ENCODE measurements around the gene LAMA3.

DNA sequence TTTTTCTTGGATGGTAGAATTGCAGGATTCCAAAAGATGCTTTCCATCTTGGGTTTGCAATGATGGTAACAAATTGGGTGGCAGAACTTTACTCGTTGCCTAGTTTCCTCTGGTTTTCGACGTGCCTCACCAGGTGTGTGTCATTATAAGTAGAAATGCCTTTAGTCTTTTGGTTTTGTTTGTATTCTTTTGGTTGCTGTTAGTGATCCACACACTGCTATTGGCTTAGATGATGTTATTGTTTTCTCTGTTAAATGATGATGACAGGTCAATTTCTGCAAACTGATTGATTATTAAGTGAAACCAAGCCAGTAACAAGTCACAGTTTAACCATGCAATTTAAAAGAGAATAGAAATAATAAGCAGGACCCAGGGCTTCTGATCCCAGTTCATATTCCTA is 6.1 kb upstream of the LAMA3 start:
- no peak for TF ChIP-seq CREM (IDR thresholded peaks at IDR 0.05; ENCODE audit: low read depth)
- TF ChIP-seq, protein P1, sequence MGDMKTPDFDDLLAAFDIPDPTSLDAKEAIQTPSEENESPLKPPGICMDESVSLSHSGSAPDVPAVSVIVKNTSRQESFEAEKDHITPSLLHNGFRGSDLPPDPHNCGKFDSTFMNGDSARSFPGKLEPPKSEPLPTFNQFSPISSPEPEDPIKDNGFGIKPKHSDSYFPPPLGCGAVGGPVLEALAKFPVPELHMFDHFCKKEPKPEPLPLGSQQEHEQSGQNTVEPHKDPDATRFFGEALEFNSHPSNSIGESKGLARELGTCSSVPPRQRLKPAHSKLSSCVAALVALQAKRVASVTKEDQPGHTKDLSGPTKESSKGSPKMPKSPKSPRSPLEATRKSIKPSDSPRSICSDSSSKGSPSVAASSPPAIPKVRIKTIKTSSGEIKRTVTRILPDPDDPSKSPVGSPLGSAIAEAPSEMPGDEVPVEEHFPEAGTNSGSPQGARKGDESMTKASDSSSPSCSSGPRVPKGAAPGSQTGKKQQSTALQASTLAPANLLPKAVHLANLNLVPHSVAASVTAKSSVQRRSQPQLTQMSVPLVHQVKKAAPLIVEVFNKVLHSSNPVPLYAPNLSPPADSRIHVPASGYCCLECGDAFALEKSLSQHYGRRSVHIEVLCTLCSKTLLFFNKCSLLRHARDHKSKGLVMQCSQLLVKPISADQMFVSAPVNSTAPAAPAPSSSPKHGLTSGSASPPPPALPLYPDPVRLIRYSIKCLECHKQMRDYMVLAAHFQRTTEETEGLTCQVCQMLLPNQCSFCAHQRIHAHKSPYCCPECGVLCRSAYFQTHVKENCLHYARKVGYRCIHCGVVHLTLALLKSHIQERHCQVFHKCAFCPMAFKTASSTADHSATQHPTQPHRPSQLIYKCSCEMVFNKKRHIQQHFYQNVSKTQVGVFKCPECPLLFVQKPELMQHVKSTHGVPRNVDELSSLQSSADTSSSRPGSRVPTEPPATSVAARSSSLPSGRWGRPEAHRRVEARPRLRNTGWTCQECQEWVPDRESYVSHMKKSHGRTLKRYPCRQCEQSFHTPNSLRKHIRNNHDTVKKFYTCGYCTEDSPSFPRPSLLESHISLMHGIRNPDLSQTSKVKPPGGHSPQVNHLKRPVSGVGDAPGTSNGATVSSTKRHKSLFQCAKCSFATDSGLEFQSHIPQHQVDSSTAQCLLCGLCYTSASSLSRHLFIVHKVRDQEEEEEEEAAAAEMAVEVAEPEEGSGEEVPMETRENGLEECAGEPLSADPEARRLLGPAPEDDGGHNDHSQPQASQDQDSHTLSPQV (IDR thresholded peaks at IDR 0.05) = no peak
- TF ChIP-seq CEBPB (IDR thresholded peaks at IDR 0.05; ENCODE audit: borderline replicate concordance in 1 of 2, low read depth in 2 of 2, low read length in 2 of 2) = no peak
- TF ChIP-seq SPI1 (IDR thresholded peaks at IDR 0.05; ENCODE audit: borderline replicate concordance, insufficient read depth, low read depth, low read length) = no peak
- TF ChIP-seq, protein P2, sequence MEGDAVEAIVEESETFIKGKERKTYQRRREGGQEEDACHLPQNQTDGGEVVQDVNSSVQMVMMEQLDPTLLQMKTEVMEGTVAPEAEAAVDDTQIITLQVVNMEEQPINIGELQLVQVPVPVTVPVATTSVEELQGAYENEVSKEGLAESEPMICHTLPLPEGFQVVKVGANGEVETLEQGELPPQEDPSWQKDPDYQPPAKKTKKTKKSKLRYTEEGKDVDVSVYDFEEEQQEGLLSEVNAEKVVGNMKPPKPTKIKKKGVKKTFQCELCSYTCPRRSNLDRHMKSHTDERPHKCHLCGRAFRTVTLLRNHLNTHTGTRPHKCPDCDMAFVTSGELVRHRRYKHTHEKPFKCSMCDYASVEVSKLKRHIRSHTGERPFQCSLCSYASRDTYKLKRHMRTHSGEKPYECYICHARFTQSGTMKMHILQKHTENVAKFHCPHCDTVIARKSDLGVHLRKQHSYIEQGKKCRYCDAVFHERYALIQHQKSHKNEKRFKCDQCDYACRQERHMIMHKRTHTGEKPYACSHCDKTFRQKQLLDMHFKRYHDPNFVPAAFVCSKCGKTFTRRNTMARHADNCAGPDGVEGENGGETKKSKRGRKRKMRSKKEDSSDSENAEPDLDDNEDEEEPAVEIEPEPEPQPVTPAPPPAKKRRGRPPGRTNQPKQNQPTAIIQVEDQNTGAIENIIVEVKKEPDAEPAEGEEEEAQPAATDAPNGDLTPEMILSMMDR (IDR thresholded peaks at IDR 0.05 in 2 of 3, conservative IDR thresholded peaks at IDR 0.05 in 1 of 3; ENCODE audit: control insufficient read depth in 2 of 3, extremely low read depth in 1 of 3, insufficient read depth in 1 of 3, low read depth in 3 of 3, low read length in 3 of 3) = no peak
- no peak for TF ChIP-seq SMC3 (IDR thresholded peaks at IDR 0.05; ENCODE audit: borderline replicate concordance, low read length)
- no peak for TF ChIP-seq ESRRA (IDR thresholded peaks at IDR 0.05; ENCODE audit: low read length)
- no peak for TF ChIP-seq EZH2 (IDR thresholded peaks at IDR 0.05; ENCODE audit: borderline replicate concordance, control insufficient read depth, low read depth, low read length)
- no peak for TF ChIP-seq YY1 (IDR thresholded peaks at IDR 0.05; ENCODE audit: low read depth, low read length)
- TF ChIP-seq KAT2A (conservative IDR thresholded peaks at IDR 0.05; ENCODE audit: control insufficient read depth, low read depth, low read length) = no peak
- TF ChIP-seq, protein P3, sequence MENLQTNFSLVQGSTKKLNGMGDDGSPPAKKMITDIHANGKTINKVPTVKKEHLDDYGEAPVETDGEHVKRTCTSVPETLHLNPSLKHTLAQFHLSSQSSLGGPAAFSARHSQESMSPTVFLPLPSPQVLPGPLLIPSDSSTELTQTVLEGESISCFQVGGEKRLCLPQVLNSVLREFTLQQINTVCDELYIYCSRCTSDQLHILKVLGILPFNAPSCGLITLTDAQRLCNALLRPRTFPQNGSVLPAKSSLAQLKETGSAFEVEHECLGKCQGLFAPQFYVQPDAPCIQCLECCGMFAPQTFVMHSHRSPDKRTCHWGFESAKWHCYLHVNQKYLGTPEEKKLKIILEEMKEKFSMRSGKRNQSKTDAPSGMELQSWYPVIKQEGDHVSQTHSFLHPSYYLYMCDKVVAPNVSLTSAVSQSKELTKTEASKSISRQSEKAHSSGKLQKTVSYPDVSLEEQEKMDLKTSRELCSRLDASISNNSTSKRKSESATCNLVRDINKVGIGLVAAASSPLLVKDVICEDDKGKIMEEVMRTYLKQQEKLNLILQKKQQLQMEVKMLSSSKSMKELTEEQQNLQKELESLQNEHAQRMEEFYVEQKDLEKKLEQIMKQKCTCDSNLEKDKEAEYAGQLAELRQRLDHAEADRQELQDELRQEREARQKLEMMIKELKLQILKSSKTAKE (IDR thresholded peaks at IDR 0.05; ENCODE audit: low read depth, poor library complexity, severe bottlenecking) = no peak

Data from GM12878 (cell line).